Astrocyte of the cerebellum (primary cell): ENCODE measurements around the gene SEC22C.
"Not testable (repeated sequence)": the region's sequence is repeated elsewhere in the genome, so short reads cannot be mapped to it uniquely, and the experiment has no call there.

Experiments
- DNase-seq: peaks from one replicate; pipeline ENCODE4 v3.0.0-alpha.2; 2011; ENCODE audit warnings: low read depth
- H3K4me3 ChIP-seq: 2 replicates; pipeline ENCODE4 v1.5.1; 2011; ENCODE audit warnings: mild to moderate bottlenecking, low read depth, low read length, moderate library complexity
- in situ Hi-C: cut with HindIII; loops from 2 replicates; pipeline ENCODE4 v1.10.0; 2017; ENCODE audit warnings: low sequenced_read_pairs
- TF ChIP-seq, protein P1 (sequence below): IDR thresholded peaks from 2 replicates; pipeline ENCODE4 v1.5.1; 2012; ENCODE audit warnings: low read length, low read depth, moderate library complexity, mild to moderate bottlenecking; ENCODE audit errors: missing control alignments

The SEC22C gene

GRCh38 chr3:42562047-42562907 lies 19.5 kb downstream of the SEC22C start:
- in situ Hi-C loops = no loop called here
- TF ChIP-seq, protein P1, sequence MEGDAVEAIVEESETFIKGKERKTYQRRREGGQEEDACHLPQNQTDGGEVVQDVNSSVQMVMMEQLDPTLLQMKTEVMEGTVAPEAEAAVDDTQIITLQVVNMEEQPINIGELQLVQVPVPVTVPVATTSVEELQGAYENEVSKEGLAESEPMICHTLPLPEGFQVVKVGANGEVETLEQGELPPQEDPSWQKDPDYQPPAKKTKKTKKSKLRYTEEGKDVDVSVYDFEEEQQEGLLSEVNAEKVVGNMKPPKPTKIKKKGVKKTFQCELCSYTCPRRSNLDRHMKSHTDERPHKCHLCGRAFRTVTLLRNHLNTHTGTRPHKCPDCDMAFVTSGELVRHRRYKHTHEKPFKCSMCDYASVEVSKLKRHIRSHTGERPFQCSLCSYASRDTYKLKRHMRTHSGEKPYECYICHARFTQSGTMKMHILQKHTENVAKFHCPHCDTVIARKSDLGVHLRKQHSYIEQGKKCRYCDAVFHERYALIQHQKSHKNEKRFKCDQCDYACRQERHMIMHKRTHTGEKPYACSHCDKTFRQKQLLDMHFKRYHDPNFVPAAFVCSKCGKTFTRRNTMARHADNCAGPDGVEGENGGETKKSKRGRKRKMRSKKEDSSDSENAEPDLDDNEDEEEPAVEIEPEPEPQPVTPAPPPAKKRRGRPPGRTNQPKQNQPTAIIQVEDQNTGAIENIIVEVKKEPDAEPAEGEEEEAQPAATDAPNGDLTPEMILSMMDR = no peak
- no peak overlapping the region for H3K4me3 ChIP-seq
- DNase-seq = no peak

- no peak for DNase-seq
- H3K4me3 ChIP-seq = no peak overlapping the region
- TF ChIP-seq, protein P1 = no peak
- in situ Hi-C loops = no loop called here
Observed at GRCh38 chr3:42557854-42558253, 23.9 kb downstream of the SEC22C start.

- H3K4me3 ChIP-seq, in situ Hi-C loops, DNase-seq: not testable (repeated sequence)
Observed at GRCh38 chr3:42556817-42557216, 24.9 kb downstream of the SEC22C start.

- no peak overlapping the region for H3K4me3 ChIP-seq
- TF ChIP-seq, protein P1 = no peak
- in situ Hi-C loops = no loop called here
- no peak for DNase-seq
Observed at GRCh38 chr3:42556089-42556632, 25.6 kb downstream of the SEC22C start.

DNA sequence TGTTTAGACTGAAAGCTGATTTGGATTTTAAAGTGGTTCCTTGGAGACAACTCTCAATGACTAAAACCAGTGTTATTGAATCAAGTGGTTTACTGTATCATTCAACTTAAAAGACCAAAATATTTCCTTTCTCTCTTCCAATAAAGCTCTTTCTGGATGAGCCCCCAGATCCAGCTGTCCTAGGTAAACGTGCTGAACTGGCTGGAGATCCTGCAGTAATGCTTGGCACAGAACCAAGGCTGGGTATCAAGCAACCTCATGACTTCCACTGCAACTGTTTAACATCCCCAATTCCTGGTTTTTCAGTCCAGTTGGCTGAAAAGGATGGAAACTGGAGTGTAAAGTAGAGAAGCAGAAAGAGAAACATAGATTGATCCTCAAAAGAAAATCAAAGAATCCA lies 28.9 kb downstream of the SEC22C start:
- no peak for DNase-seq
- H3K4me3 ChIP-seq = no peak overlapping the region
- in situ Hi-C loops = no loop called here
- TF ChIP-seq, protein P1 = no peak

DNA sequence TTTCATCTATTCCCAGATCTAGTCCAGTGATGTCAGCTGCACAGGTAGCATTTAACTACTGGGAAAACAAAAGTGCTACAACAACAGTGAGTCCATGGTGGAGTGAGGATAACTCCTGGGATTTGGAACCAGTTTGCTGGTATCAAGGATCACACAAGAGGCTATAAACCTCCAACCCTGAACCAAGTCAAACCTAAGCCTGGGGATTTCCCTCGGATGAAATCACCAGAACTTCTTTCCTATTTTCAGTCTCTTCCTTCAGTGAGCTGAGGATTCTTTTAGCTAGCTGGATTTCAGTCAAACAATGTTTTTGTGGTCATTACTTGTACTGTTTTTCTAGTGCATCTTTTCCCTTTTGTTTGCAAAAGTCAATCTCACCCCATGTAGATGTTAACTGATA lies 31.5 kb downstream of the SEC22C start:
- TF ChIP-seq, protein P1 = no peak
- in situ Hi-C loops = no loop called here
- H3K4me3 ChIP-seq = no peak overlapping the region

GRCh38 chr3:42549131-42549530 lies 32.6 kb downstream of the SEC22C start:
- TF ChIP-seq, protein P1 = no peak
- in situ Hi-C loops = no loop called here
- H3K4me3 ChIP-seq = no peak overlapping the region
- no peak for DNase-seq

More for the DNA sequence above, 31.5 kb downstream of the SEC22C start:
- DNase-seq = no peak
